Mesothelial cell of epicardium (in vitro differentiated cells): ENCODE data around the gene AKNA. TPM values are rescaled to one million over a fixed set of nuclear protein-coding genes. Genes with fewer than 3 reads are reported as not detected.

Experiments
- DNase-seq, 2 experiments: peaks; one replicate each; pipeline ENCODE4 v3.0.0; 2021; ENCODE audit warnings: low spot score in 2 of 2; ENCODE audit not compliant: unreplicated experiment in 2 of 2
- H3K27ac Mint-ChIP-seq: 2 replicates; pipeline ENCODE4 v1.8.0; 2021; ENCODE audit warnings: mixed read lengths
- H3K27me3 Mint-ChIP-seq: 2 replicates; pipeline ENCODE4 v1.8.0; 2021; ENCODE audit warnings: low read depth, mixed read lengths
- H3K36me3 Mint-ChIP-seq: 2 replicates; pipeline ENCODE4 v1.8.0; 2021; ENCODE audit warnings: mixed read lengths
- H3K4me1 Mint-ChIP-seq: 2 replicates; pipeline ENCODE4 v1.8.0; 2021; ENCODE audit warnings: mixed read lengths
- H3K4me3 Mint-ChIP-seq: 2 replicates; pipeline ENCODE4 v1.8.0; 2021; ENCODE audit warnings: mild to moderate bottlenecking, moderate library complexity, mixed read lengths
- H3K9me3 Mint-ChIP-seq: 2 replicates; pipeline ENCODE4 v1.8.0; 2021; ENCODE audit warnings: mixed read lengths
- CTCF ChIP-seq: fragments of 200-600 bp; sonication (generic); IDR thresholded peaks from one replicate; pipeline ENCODE4 v1.5.0; 2021; ENCODE audit warnings: antibody characterized with exemption; ENCODE audit not compliant: unreplicated experiment
- total RNA-seq: library from RNA; stranded (reverse); gene quantifications from 3 replicates; pipeline ENCODE4 v1.2.1, GENCODE V29; 2021

AKNA gene
- total RNA-seq, 1 donor from 2014 or later: 23.1 TPM

- Mint-ChIP-seq H3K9me3 (no peaks in the 10 kb centered on the region), H3K4me1 (no peaks in the 10 kb centered on the region), H3K27ac (no peak overlapping the region), H3K36me3 (peaks cover 8% of the 10 kb centered on the region), H3K4me3 (no peak overlapping the region), H3K27me3 (no peaks in the 10 kb centered on the region)
- no peak for TF ChIP-seq CTCF
- DNase-seq: no peak
These were observed 35.4 kb upstream of the AKNA start for GRCh38 chr9:114423181-114423580.

GRCh38 chr9:114421147-114421546 lies 33.4 kb upstream of the AKNA start:
- no peak for TF ChIP-seq CTCF
- no peaks in the 10 kb centered on the region for H3K27me3 Mint-ChIP-seq
- no peaks in the 10 kb centered on the region for H3K4me1 Mint-ChIP-seq
- H3K9me3 Mint-ChIP-seq: no peaks in the 10 kb centered on the region
- no peak overlapping the region for H3K4me3 Mint-ChIP-seq
- DNase-seq: no peak
- peaks cover 14% of the 10 kb centered on the region for H3K36me3 Mint-ChIP-seq
- no peak overlapping the region for H3K27ac Mint-ChIP-seq

- Mint-ChIP-seq H3K27me3 (no peaks in the 10 kb centered on the region), H3K9me3 (no peaks in the 10 kb centered on the region), H3K4me1 (no peaks in the 10 kb centered on the region), H3K36me3 (peaks cover 14% of the 10 kb centered on the region), H3K27ac (no peak overlapping the region), H3K4me3 (no peak overlapping the region)
- no peak for TF ChIP-seq CTCF
- DNase-seq: no peak
These were observed 32.0 kb upstream of the AKNA start for GRCh38 chr9:114419796-114420195.

GRCh38 chr9:114418053-114418452 lies 30.3 kb upstream of the AKNA start:
- Mint-ChIP-seq H3K27me3 (no peaks in the 10 kb centered on the region), H3K4me3 (no peak overlapping the region), H3K27ac (no peak overlapping the region), H3K4me1 (no peaks in the 10 kb centered on the region), H3K9me3 (no peaks in the 10 kb centered on the region), H3K36me3 (peaks cover 11% of the 10 kb centered on the region)
- TF ChIP-seq CTCF: no peak
- DNase-seq: no peak

GRCh38 chr9:114417511-114417910 lies 29.7 kb upstream of the AKNA start:
- no peak for TF ChIP-seq CTCF
- Mint-ChIP-seq H3K4me1 (no peaks in the 10 kb centered on the region), H3K27me3 (no peaks in the 10 kb centered on the region), H3K27ac (no peak overlapping the region), H3K4me3 (no peak overlapping the region), H3K9me3 (no peaks in the 10 kb centered on the region), H3K36me3 (peaks cover 11% of the 10 kb centered on the region)
- no peak for DNase-seq

GRCh38 chr9:114416906-114417305 lies 29.1 kb upstream of the AKNA start:
- Mint-ChIP-seq H3K4me3 (no peak overlapping the region), H3K27me3 (no peaks in the 10 kb centered on the region), H3K27ac (no peak overlapping the region), H3K9me3 (no peaks in the 10 kb centered on the region), H3K36me3 (peaks cover 11% of the 10 kb centered on the region), H3K4me1 (no peaks in the 10 kb centered on the region)
- TF ChIP-seq CTCF: no peak
- DNase-seq: no peak
